PC-9 (cell line): ENCODE measurements around the gene RAG1.

Experiments
- EZH2 ChIP-seq: fragments of 200-600 bp; sonication (generic); IDR thresholded peaks from 2 replicates; pipeline ENCODE4 v1.8.0; 2017; ENCODE audit warnings: antibody characterized with exemption, low read depth
- TF ChIP-seq, protein P1 (sequence below): fragments of 200-600 bp; sonication (generic); conservative IDR thresholded peaks from 2 replicates; pipeline ENCODE4 v1.6.1; 2017; ENCODE audit warnings: mixed run types, antibody characterized with exemption, mild to moderate bottlenecking, moderate library complexity

DNA sequence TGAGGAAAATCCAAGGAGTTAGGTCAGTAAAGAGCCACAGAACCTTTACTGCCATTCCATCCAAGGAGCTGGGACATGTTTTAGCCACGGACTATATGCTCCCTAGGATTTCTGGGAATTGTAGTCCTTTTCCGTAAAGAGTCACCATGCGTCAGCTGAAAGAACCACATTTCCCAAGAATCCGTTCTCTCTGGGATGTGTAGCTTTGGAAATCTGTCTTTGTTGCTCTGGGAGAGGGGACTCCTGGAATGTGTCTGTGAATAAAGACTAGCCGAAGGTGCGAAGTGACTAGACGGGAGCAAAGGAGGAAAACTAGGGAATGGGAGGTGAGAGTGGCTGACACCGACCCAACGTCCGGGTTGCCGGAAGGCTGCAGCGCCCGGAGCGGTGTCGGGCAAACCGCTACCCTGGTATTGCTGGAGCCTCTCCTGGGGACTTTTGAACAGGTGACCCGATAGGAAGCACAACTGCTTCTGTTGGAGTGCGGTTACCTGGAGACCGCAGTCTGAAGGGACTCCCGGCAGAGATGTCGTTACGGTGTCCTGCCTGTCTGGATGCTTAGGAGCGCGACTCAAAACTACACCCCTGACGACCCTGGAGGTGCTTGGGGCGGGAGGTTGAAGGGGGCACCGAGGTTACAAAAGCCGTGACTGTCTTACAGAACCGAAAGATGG, 26.6 kb downstream of the RAG1 start, which contains the start of gene IFTAP:
- no peak for TF ChIP-seq EZH2
- TF ChIP-seq, protein P1, sequence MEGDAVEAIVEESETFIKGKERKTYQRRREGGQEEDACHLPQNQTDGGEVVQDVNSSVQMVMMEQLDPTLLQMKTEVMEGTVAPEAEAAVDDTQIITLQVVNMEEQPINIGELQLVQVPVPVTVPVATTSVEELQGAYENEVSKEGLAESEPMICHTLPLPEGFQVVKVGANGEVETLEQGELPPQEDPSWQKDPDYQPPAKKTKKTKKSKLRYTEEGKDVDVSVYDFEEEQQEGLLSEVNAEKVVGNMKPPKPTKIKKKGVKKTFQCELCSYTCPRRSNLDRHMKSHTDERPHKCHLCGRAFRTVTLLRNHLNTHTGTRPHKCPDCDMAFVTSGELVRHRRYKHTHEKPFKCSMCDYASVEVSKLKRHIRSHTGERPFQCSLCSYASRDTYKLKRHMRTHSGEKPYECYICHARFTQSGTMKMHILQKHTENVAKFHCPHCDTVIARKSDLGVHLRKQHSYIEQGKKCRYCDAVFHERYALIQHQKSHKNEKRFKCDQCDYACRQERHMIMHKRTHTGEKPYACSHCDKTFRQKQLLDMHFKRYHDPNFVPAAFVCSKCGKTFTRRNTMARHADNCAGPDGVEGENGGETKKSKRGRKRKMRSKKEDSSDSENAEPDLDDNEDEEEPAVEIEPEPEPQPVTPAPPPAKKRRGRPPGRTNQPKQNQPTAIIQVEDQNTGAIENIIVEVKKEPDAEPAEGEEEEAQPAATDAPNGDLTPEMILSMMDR, result no peak
